K562 (cell line): ENCODE data around the gene CARD10. TPM values are rescaled to one million over a fixed set of nuclear protein-coding genes. Genes with fewer than 3 reads are reported as not detected.

Experiments used
- BRD9 ChIP-seq: fragments of 450-650 bp; IDR thresholded peaks from 2 replicates; pipeline ENCODE4 v1.6.1; 2018; ENCODE audit warnings: low read depth; ENCODE audit not compliant: partially characterized antibody
- DACH1 ChIP-seq: fragments of 450-650 bp; IDR thresholded peaks from 2 replicates; pipeline ENCODE4 v1.6.1; 2018; ENCODE audit not compliant: partially characterized antibody
- HEY1 ChIP-seq: fragments of 250-450 bp; sonication (Bioruptor Pico); IDR thresholded peaks from 2 replicates; pipeline ENCODE4 v1.5.0; 2020; ENCODE audit warnings: mild to moderate bottlenecking, moderate library complexity, borderline replicate concordance
- HNRNPUL1 ChIP-seq: fragments of 200-400 bp; formaldehyde crosslinking; IDR thresholded peaks from 2 replicates; pipeline ENCODE4 v1.6.1; 2017; ENCODE audit warnings: low read length
- L3MBTL2 ChIP-seq: fragments of 450-650 bp; IDR thresholded peaks from 2 replicates; pipeline ENCODE4 v1.6.1; 2016; ENCODE audit warnings: mild to moderate bottlenecking, moderate library complexity
- NCOA6 ChIP-seq: fragments of 450-650 bp; IDR thresholded peaks from 2 replicates; pipeline ENCODE4 v1.6.1; 2017; ENCODE audit warnings: mild to moderate bottlenecking
- PCBP2 ChIP-seq: fragments of 200-400 bp; formaldehyde crosslinking; IDR thresholded peaks from 2 replicates; pipeline ENCODE4 v1.6.1; 2018; ENCODE audit warnings: low read length, low read depth, mild to moderate bottlenecking, moderate library complexity; ENCODE audit not compliant: poor library complexity, severe bottlenecking
- POLR2A ChIP-seq: fragments of 450-650 bp; conservative IDR thresholded peaks from 2 replicates; pipeline ENCODE4 v1.6.1; 2016
- RUNX1 ChIP-seq: sonication (generic); IDR thresholded peaks from 2 replicates; pipeline ENCODE4 v1.6.1; 2016; ENCODE audit warnings: antibody characterized with exemption, low read depth
- SMAD1 ChIP-seq: fragments of 150-350 bp; IDR thresholded peaks from 2 replicates; pipeline ENCODE4 v1.6.1; 2014; ENCODE audit warnings: low read length, low read depth; ENCODE audit not compliant: partially characterized antibody
- SMARCC2 ChIP-seq: fragments of 450-650 bp; IDR thresholded peaks from 2 replicates; pipeline ENCODE4 v1.6.1; 2017; ENCODE audit warnings: antibody characterized with exemption, moderate library complexity, mild to moderate bottlenecking, low read depth
- TAF15 ChIP-seq: fragments of 200-400 bp; formaldehyde crosslinking; IDR thresholded peaks from 2 replicates; pipeline ENCODE4 v1.6.1; 2017; ENCODE audit warnings: mild to moderate bottlenecking, low read depth, low read length, moderate library complexity
- ZNF644 ChIP-seq: fragments of 200-800 bp; sonication (Bioruptor generic); IDR thresholded peaks from 2 replicates; pipeline ENCODE4 v1.6.1; 2016; ENCODE audit warnings: low read depth, missing genetic modification characterization, missing compliant biosample characterization
- polyA plus RNA-seq, 8 experiments: library from polyadenylated mRNA; depleted of rRNA in 4 of 8; stranded (reverse) in 5 of 8; unstranded in 3 of 8; fragments of >200 nt; fragmentation: Nextera tagmentation in 2 of 8; fragmentation: Illumina TruSeq in 1 of 8; extraction: Ambion mirVana in 2 of 8; extraction: Trizol in 1 of 8; gene quantifications; 2 replicates each; pipeline versions ENCODE4 v1.2.1 to v1.2.3, GENCODE V29; 2011 to 2014; ENCODE audit warnings: inconsistent platforms in 1 of 8, missing spikeins in 1 of 8
- total RNA-seq, 7 experiments: library from RNA; depleted of rRNA in 6 of 7; stranded (reverse); fragments of >200 nt in 6 of 7; fragmentation: Illumina TruSeq in 2 of 7; extraction: Trizol in 2 of 7; gene quantifications; 2 replicates each; pipeline versions ENCODE4 v1.2.1 to v1.2.3, GENCODE V29; 2011 to 2021; ENCODE audit warnings: low replicate concordance in 1 of 7
- TF ChIP-seq, protein P1 (sequence below): fragments of 450-650 bp; IDR thresholded peaks from 2 replicates; pipeline ENCODE4 v1.6.1; 2018; ENCODE audit warnings: mild to moderate bottlenecking, low read depth; ENCODE audit not compliant: partially characterized antibody
- TF ChIP-seq, protein P2 (sequence below), 2 experiments: fragments of 250-450 bp in 1 of 2; fragments of 450-650 bp in 1 of 2; sonication (Bioruptor Pico) in 1 of 2; IDR thresholded peaks; 2 replicates each; pipeline versions ENCODE4 v1.6.1 to v1.8.0; 2016 to 2021; ENCODE audit warnings: mild to moderate bottlenecking in 2 of 2, moderate library complexity in 2 of 2, missing compliant biosample characterization in 1 of 2, missing genetic modification characterization in 1 of 2
- TF ChIP-seq, protein P3 (sequence below): fragments of 250-450 bp; sonication (Bioruptor Pico); IDR thresholded peaks from 2 replicates; pipeline ENCODE4 v1.5.0; 2021
- TF ChIP-seq, protein P4 (sequence below): fragments of 200-800 bp; sonication (Bioruptor generic); IDR thresholded peaks from 2 replicates; pipeline ENCODE4 v1.6.1; 2016; ENCODE audit warnings: missing genetic modification characterization, missing compliant biosample characterization

Gene CARD10
- total and polyA plus RNA-seq, 9 of the 15 experiments (the other 6 are each of a cell fraction or from before 2014, with no cell fraction given) = 0.13 to 5.8 (median 1.6) TPM

DNA sequence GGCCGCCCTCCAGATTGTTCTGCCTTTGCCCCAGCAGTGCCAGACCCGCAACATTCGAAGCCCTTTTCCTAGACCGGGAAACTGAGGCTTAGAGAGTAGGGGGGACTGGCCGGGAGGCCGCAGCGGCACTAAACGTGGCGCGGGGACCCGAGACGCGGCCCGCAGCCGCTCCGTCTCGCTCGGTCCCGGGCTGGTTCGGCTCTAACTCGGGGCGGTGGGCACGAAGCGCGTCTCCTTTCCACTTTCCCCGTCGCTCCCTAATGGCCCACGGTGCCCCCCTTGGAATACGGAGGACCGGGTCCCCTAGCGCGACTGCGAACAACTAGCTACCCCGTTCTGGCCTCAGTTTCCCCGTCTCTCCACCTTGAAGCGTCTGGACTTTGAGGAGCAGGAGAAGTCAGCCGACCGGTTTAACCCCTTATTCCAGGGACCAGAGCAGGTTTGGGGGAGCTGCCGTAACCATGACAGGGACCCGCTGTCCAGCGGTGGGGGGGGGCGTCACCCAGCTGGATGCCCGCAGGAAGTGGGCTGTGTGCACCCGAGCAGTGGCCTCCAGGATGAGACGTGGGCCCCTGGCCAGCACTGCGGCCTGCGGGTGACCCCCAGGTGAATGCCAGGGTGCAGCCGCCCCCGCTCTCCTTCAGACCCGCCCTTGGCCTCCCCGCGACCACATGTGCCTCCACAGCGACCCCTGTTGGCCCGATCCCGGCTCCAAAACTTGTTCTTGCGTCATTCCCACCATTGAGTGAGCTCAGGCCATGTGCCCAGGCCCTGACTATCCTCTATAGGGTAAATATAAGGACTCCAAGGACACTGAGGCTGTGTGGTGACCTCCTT, 42.2 kb upstream of the CARD10 start (continued):
- no peak for TF ChIP-seq ZNF644 (tag)
- TF ChIP-seq RUNX1 = no peak
- peak; percentile 46 for TF ChIP-seq DACH1
- TF ChIP-seq SMARCC2 = peak; percentile 44; the same call in 1 of the 2 replicates
- TF ChIP-seq POLR2A = peak; percentile 61; the same call in 1 of the 2 replicates
- TF ChIP-seq L3MBTL2 = peak; percentile 94
- no peak for TF ChIP-seq HNRNPUL1
- peak; percentile 58 for TF ChIP-seq BRD9
- no peak for TF ChIP-seq NCOA6
- no peak for TF ChIP-seq HEY1 (CRISPR knock-in tag)
- TF ChIP-seq, protein P1, sequence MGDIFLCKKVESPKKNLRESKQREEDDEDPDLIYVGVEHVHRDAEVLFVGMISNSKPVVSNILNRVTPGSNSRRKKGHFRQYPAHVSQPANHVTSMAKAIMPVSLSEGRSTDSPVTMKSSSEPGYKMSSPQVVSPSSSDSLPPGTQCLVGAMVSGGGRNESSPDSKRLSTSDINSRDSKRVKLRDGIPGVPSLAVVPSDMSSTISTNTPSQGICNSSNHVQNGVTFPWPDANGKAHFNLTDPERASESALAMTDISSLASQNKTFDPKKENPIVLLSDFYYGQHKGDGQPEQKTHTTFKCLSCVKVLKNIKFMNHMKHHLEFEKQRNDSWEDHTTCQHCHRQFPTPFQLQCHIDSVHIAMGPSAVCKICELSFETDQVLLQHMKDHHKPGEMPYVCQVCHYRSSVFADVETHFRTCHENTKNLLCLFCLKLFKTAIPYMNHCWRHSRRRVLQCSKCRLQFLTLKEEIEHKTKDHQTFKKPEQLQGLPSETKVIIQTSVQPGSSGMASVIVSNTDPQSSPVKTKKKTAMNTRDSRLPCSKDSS = no peak
- no peak for TF ChIP-seq SMAD1
- TF ChIP-seq, protein P2, sequence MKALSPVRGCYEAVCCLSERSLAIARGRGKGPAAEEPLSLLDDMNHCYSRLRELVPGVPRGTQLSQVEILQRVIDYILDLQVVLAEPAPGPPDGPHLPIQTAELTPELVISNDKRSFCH (CRISPR knock-in tag; IDR thresholded peaks at IDR 0.05) = no peak
- TF ChIP-seq, protein P2 (tag; IDR thresholded peaks at IDR 0.05) = 0 out of 2 replicates have a peak, but pooled peaks have one; percentile 29
- TF ChIP-seq, protein P3, sequence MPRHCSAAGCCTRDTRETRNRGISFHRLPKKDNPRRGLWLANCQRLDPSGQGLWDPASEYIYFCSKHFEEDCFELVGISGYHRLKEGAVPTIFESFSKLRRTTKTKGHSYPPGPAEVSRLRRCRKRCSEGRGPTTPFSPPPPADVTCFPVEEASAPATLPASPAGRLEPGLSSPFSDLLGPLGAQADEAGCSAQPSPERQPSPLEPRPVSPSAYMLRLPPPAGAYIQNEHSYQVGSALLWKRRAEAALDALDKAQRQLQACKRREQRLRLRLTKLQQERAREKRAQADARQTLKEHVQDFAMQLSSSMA = no peak
- no peak for TF ChIP-seq PCBP2
- TF ChIP-seq, protein P4, sequence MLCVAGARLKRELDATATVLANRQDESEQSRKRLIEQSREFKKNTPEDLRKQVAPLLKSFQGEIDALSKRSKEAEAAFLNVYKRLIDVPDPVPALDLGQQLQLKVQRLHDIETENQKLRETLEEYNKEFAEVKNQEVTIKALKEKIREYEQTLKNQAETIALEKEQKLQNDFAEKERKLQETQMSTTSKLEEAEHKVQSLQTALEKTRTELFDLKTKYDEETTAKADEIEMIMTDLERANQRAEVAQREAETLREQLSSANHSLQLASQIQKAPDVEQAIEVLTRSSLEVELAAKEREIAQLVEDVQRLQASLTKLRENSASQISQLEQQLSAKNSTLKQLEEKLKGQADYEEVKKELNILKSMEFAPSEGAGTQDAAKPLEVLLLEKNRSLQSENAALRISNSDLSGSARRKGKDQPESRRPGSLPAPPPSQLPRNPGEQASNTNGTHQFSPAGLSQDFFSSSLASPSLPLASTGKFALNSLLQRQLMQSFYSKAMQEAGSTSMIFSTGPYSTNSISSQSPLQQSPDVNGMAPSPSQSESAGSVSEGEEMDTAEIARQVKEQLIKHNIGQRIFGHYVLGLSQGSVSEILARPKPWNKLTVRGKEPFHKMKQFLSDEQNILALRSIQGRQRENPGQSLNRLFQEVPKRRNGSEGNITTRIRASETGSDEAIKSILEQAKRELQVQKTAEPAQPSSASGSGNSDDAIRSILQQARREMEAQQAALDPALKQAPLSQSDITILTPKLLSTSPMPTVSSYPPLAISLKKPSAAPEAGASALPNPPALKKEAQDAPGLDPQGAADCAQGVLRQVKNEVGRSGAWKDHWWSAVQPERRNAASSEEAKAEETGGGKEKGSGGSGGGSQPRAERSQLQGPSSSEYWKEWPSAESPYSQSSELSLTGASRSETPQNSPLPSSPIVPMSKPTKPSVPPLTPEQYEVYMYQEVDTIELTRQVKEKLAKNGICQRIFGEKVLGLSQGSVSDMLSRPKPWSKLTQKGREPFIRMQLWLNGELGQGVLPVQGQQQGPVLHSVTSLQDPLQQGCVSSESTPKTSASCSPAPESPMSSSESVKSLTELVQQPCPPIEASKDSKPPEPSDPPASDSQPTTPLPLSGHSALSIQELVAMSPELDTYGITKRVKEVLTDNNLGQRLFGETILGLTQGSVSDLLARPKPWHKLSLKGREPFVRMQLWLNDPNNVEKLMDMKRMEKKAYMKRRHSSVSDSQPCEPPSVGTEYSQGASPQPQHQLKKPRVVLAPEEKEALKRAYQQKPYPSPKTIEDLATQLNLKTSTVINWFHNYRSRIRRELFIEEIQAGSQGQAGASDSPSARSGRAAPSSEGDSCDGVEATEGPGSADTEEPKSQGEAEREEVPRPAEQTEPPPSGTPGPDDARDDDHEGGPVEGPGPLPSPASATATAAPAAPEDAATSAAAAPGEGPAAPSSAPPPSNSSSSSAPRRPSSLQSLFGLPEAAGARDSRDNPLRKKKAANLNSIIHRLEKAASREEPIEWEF = no peak
- TF ChIP-seq TAF15 = no peak
